Astrocyte of the cerebellum (primary cell): ENCODE measurements around the gene ZSWIM7.
A peak's percentile ranks its signal among the peaks of the same experiment; 100 is the strongest.

Experiments
- DNase-seq: peaks from one replicate; pipeline ENCODE4 v3.0.0-alpha.2; 2011; ENCODE audit warnings: low read depth
- H3K4me3 ChIP-seq: 2 replicates; pipeline ENCODE4 v1.5.1; 2011; ENCODE audit warnings: mild to moderate bottlenecking, low read depth, low read length, moderate library complexity
- CTCF ChIP-seq: IDR thresholded peaks from 2 replicates; pipeline ENCODE4 v1.5.1; 2012; ENCODE audit warnings: low read length, low read depth, moderate library complexity, mild to moderate bottlenecking; ENCODE audit errors: missing control alignments
- in situ Hi-C: cut with HindIII; loops from 2 replicates; pipeline ENCODE4 v1.10.0; 2017; ENCODE audit warnings: low sequenced_read_pairs

The ZSWIM7 gene

GRCh38 chr17:15946611-15947120 lies 52.8 kb downstream of the ZSWIM7 start:
- no peak for DNase-seq
- TF ChIP-seq CTCF, result no peak
- in situ Hi-C loops, result loop anchor here (10.0 kb wide), 1 partner anchor 88 kb away; no protein-coding TSS in a partner anchor
- H3K4me3 ChIP-seq, result peak overlapping the region; percentile 67

- DNase-seq, result no peak
- in situ Hi-C loops, result loop anchor here (10.0 kb wide), 1 partner anchor 89 kb away; no protein-coding TSS in a partner anchor
- TF ChIP-seq CTCF, result no peak
- peak overlapping the region; percentile 67 for H3K4me3 ChIP-seq
These were observed 53.8 kb downstream of the ZSWIM7 start for GRCh38 chr17:15945527-15946191.

- TF ChIP-seq CTCF, result peak; percentile 59
- in situ Hi-C loops, result loop anchor here (5.0 to 10.0 kb wide), 2 partner anchors 53 to 90 kb away; no protein-coding TSS in a partner anchor
- peak within 1 kb of the TSS; percentile 67 for H3K4me3 ChIP-seq
These were observed 54.6 kb downstream of the ZSWIM7 start, which contains the start of gene ADORA2B for GRCh38 chr17:15944759-15945526. ADORA2B (plus strand) TSS chr17:15945130; CDS start chr17:15945249, 119 bp downstream.

GRCh38 chr17:15943971-15944758 lies 55.3 kb downstream of the ZSWIM7 start:
- in situ Hi-C loops, result loop anchor here (5.0 to 10.0 kb wide), 2 partner anchors 52 to 91 kb away; no protein-coding TSS in a partner anchor
- peak overlapping the region; percentile 67 for H3K4me3 ChIP-seq
- TF ChIP-seq CTCF, result peak; percentile 11
- DNase-seq, result no peak

More at GRCh38 chr17:15944759-15945526, 54.6 kb downstream of the ZSWIM7 start, which contains the start of gene ADORA2B:
- no peak for DNase-seq

GRCh38 chr17:15942207-15942833 lies 57.2 kb downstream of the ZSWIM7 start:
- DNase-seq, result no peak
- H3K4me3 ChIP-seq, result no peak overlapping the region
- TF ChIP-seq CTCF, result no peak
- in situ Hi-C loops, result loop anchor here (5.0 to 10.0 kb wide), 2 partner anchors 50 to 92 kb away; no protein-coding TSS in a partner anchor
